Suppressor macrophage (primary cell): ENCODE data around the gene KIRREL1.
"Not testable (repeated sequence)": the region's sequence is repeated elsewhere in the genome, so short reads cannot be mapped to it uniquely, and the experiment has no call there.

ENCODE experiments used
- DNase-seq, 4 experiments: peaks; one replicate each; pipeline ENCODE4 v3.0.0-alpha.2; 2020 to 2022

Gene KIRREL1

DNA sequence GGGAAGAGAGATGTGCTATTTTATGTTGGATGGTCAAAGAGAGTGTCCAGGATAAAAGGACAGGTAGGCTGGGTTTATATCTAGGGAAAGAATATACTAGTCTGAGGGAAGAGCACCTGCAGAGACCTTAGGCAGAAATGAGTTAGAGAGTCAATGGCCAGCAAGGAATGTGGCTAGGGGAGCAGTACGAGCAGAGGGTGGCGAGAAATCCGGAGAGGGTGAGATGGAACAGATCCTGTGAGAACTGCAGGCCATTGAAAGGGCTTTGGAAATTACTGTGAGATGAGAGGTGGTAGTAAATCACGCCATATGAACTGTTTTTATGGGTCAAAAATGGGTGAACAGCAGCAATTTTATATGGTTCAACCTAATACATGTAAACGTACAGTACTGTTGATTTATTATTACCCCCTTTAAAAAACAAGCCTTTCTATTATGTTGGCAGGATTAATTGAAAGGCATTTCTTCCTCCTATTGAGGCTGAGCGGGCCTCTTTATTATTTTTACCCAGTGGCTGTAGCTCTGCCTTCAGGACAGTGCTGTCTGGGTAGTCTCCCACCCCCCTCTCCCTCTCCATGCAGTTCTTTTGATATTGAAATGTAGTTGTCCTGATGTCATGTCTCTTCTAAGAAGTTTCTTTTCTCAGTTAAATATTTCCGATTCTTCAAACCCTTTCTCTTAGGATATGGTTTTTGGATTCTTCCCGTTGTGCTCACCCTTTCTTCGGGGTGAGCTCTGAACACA lies 112.1 kb downstream of the KIRREL1 start:
- no peak for DNase-seq

DNA sequence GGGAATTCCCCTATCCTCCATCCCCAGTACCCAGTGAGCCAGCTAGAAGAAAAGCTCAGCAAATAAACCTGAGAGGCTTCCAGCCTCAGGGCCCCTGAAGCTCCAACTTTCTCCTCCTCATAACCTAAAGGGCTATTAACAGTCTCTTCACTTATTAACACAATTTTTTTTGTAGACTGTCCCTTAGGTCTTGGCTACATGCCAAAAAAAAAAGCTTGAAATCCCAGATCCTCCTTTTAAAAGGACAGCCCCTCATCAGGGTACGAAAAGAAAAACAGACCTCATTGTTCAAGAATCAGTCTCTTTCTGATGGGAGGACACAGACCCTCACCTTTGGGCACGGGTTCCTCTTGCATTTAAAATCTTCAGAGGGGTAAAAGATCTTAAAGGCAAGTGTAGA lies 114.5 kb downstream of the KIRREL1 start:
- no peak for DNase-seq

DNA sequence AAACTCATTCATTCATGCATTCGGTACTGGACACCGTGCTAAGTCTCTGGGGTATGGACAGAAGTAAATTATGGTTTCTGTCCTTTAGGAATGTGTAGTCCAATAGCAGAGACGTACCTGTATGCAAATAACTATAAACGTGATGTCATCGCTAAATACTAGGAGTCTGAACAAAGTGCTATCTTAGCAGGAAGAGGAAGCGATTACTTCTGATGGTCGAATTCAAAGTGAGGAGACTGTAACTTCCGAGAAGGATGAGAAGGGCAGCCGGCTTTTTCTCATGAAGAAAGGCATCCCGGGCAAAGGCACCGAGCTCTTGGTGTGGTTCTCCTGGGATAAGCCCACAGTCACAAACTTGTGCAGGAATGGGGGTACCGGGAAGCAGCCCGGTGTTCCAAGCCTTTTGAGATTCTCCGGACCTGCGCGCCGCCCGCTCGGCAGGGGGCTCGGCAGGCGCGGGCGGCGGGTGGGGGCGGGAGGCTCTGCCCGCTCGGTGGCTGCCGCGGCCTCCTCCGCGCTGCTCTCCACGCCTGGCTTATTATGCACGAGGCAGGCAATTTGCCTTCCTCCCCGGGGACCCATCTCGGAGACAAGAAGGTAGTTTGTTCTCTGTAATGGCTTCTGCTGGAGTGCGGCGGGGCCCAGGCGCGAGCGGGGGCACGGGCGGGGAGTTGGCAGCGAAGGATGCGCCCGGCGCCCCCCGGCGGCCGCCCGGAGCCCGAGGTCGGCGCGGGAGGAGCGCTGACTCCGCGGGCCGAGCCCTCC lies 119.7 kb downstream of the KIRREL1 start:
- DNase-seq, result peak; percentile 8 to 60 (median 32)

DNA sequence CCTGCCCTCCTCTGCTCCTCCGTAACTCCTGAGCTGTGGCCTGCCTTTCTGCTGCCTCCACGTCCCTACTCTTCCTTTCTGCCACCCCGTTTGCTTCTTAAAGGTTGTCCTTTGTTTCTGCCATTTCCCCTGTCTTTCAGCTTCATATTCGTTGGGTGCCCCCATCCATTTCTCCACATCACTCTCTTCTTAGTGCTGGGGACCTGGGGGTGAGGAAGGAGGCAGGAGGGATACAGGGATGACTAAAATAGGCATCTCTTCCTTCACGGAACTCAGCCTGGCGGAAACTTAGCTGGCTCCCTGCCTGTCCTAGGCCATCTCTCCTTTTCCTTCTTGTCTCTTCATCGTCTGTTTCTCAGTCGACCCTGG lies 120.3 kb downstream of the KIRREL1 start:
- no peak for DNase-seq

DNA sequence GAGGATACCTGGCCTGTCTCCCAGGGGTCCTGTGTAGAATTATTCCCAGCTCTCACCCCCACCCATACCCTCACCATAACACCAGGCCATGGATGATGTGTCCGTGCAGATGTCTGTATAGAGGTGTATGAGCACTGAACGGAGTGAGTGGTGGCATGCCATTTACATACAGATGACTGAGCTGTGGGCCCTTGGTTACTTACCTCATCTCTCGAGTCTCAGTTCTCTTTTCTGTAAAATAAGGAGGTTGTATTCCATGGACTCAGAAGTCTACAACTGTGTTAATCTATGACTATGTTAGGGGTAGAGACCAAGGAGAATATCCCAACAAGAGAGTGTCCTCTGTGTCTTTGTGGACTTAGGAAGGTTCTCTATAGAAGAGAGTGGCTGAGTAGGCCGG lies 121.7 kb downstream of the KIRREL1 start:
- peak; percentile 2 to 40 (median 20) for DNase-seq

DNA sequence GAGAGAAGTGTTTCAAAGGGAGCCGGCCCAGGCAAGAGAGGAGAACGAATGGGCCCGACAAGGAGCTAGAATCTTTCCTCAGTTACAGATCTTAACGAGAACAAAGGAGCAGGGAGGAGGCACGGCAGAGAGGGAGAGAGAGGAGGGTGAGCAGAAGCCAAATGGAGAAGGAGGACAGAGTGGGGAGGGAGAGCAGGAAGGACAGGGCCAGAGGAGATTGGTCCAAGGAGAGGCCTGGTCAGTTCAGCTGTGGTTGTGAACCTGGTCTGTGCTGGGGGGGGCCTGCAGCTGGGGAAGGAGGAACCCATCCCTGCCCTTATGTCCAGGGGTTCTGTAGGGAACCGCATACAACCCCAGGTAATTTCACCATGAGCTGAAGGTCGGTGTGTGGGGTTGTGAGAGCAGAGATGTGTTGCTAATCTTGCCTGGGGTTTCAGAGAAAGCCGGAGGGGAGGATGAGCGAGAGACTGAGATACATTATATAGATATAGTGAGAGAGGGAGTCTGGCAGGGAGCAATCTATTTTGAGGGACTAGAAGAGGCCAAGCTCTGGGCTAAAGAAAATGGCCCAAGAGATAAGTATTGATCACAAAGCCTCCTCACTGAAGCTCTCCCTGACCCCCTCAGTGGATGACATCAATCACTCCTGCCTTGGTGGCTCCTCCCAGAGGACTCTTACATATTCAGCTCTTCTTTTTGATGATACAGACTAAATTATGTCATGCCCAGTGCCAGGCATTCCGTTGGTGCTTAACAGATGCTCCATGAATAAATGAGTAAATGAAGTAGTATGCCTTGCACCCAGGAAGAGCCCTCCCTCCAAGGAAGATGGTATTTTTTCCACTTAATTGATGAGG lies 123.1 kb downstream of the KIRREL1 start:
- no peak for DNase-seq

DNA sequence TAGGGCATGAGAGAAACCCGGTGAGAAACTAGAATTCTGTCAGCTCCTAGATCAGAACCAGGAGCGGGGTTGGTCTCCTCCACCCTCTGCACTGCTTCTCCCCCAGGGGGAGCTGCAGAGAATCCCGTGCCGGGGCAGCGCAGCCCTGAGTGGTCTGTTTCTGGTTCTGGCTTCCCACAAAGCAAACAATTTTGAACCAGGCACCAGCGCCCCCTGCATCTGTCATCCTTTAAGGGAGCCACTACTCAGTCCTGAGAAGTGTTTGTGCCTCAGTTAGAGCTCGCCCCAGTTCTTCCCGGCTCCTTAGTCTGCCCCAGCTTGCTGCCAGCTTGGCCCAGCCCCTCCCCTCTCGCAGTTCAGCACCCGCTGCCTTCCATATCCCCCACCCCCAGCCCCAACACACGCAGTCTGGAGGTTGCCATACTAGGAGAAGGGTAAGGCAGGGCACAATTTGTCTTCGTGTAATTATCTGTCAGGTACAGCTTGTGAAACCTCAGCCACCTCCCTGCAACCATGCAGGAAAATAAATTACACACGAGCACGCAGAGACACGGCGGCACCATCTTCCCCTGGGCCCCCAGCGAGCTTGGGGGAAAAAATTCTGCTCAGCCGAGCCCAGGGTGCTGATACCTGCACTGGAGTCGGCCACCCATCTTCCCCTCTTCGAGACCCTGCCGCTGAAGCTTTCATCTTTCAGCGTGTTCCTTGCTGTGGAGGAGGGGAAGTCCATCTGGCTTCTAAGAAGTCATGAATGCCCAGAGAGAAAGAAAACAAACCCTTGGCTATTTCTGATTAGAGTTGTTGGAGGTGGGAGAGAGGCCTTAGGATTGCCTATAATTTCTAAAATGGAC lies 124.6 kb downstream of the KIRREL1 start:
- DNase-seq, result peak; percentile 54 to 77 (median 56)

DNA sequence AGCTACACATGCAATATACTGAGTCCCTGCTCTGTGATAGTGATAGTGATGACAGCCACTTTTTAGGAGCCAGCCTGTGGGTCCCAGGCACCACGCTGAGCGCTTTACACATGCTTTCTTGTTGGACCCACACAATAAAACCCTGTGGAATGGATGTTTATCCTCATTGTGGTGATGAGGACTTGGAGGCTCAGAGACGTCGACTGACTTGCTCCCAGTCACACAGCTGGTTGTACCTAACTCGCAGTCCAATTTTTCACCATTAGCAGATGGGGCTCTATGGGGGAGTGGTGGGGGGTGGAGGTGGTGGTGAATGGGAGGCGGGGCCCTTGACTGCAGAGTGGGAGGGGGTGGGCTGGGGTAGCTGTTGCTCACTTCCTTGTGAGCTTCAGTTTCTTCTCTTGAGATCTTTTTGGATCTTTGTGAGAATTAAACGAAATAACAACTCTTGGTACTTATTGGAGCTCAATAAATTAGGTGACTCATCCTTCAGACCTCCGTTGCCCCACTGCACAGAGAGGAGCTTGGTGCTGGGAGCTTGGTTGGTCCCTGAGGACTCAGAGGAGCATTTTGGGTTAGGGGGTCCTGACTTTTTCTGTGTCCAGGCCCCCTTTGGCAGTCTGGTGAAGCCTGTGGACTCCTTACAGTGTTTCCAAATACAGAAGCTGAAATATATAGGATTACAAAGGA lies 125.4 kb downstream of the KIRREL1 start:
- no peak for DNase-seq

DNA sequence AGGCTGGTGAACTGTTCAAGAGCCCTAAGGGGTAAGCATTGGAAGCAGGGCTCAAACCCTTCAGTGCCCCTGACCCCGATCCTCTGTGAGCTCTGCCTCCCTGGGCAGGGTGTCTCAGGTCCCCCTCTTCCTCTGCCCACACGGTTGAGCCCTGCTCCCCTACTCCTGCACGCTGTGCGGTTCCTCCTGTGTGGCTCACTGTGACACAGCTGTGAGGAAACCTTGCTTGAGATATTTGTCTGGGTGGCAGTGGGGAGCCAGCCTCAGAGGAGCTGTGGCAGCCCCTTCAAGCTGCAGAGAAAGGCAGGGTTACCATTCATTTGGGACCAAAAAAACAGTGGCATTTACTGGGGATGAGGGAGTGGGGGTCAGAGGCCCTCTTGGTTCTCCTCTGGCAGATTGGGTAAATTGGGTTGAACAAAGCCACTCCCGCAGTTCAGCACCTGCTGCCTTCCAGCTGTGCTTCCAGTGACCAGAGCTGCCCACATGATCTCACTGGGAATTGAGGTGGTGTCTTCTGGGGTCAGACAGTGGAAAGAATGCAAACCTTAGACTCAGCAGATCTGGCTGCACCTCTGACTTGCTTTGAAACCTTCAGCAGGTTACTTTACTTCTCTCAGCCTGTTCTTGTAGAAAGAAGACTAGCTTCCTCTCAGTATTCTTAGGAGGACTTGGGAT lies 126.7 kb downstream of the KIRREL1 start:
- DNase-seq, result no peak

DNA sequence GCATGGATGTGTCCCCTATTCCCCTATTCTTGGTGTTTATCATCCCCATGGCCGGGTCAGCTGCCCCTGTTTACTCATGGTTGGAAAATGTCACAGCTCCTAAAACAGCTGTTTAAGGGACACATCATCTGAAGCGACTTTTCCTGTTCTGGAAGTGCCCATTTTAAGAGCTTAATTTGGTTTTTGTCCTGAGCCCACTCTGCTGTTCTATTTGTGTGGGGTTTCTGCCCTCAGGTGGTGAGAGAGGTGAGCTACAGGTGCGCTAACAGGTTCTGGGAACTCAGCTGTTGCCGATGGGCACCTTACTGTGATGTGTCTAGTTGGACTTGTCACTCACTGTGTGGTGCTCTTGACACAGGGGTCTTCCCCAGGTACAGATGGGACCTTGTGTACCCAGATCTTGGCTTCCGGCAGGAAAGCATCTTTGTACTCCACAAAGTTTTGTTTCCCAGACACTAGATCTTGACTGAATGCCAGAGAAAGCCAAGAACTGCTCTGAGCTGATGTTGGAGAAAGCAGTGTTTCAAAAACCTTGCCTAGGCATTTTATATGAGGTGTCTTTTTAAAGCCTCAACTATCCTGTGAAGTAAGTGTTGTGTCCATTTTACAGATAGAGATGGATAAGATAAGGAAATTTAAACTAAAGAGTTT lies 128.3 kb downstream of the KIRREL1 start:
- no peak for DNase-seq

DNA sequence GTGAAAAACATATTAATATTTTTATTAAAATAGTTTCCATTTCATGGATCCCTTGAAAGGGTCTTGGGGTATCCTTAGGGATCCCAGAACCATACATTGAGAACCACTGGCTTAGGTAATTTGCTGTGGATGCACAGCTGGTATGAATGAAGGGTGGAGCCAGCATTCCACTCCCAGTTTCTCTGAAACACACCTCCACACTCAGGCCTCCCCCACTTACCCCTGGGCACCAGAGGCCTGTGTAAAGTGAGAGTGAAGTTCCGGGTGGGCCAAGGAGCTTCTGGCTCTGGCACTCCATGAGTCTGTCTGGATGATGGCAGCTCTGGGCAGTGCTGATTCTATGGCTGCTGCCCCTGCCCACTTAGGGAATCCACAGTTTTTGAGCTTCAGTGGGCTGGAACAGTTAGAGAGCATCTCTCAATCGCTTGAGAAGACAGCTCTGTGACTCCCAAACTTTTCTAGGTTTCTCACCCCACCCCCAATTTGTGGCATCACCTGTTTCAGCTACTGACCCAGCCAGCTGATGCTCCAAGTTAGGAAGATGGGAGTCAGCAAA lies 129.5 kb downstream of the KIRREL1 start:
- no peak for DNase-seq

DNA sequence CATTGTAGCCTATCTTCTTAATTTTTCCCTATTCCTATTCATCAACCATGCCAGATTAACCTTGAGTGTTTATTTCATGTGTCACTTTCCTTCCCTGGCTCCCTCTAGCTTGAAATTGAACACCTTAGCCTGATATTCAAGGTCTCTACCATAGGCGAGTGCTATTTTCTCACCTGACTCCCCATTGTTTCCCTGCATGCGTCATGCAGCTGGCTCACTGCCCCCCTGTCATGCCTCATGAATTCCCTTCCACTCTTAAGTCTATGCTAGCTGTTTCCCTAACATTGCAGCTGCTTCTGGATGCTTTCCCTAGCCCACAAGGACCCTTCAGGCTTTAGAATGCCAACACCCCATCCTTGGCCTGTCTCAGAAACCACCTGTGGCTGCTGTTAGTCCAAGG lies 130.6 kb downstream of the KIRREL1 start:
- DNase-seq, result no peak

DNA sequence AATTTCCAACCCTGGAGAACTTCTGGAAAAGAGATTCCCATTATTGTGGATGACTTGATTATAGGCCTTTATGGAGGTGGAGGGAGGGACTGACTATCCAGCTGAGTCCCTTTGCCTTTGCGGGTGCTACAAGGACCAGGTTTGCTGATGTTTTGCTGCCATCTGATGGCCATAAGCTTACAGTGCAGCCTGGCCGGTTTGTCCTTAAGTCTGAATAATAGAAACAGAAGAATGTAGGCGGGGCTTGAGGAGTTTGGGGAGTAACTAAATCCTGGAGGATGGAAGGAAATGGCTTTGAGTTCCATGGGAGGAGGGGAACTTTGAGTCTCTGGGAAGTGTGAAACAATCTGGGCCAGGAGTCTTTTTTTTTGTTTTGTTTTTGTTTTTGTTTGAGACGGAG lies 131.6 kb downstream of the KIRREL1 start:
- DNase-seq, result peak; percentile 88 to 93 (median 92)

DNA sequence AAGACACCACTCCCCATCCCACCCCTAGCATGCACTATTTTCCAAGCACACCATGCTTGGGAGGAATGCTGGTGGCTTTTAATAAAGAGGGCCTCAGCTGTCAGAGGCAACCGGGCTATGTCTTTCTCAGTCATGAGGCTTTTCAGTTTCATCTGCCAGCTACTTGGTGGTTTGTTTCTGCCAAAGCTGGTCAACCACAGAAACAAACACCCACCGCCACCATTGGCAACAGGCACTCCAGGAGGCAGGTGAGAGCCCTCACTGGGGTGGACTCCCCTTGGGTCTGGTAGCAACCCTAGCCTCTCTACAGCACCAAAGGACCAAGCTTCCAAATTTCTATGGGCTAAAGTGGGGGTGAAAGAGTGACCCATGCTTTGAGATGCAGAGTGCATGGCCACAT lies 133.0 kb downstream of the KIRREL1 start:
- no peak for DNase-seq

DNA sequence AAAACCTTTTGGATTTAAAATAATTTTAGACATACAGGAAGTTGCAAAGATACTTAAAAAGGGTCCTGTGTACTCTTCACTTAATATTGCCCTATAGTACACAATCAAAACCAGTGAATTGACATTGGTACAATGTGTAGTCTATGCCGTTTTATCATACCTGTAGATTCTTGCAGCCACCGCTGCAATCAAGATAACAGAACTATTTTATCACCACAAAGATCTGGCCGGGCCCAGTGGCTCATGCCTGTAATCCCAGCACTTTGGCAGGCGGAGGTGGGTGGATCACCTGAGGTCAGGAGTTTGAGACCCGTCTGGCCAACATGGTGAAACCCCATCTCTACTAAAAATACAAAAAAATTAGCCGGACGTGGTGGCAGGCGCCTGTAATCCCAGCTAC lies 135.1 kb downstream of the KIRREL1 start:
- DNase-seq, result not testable (repeated sequence)

DNA sequence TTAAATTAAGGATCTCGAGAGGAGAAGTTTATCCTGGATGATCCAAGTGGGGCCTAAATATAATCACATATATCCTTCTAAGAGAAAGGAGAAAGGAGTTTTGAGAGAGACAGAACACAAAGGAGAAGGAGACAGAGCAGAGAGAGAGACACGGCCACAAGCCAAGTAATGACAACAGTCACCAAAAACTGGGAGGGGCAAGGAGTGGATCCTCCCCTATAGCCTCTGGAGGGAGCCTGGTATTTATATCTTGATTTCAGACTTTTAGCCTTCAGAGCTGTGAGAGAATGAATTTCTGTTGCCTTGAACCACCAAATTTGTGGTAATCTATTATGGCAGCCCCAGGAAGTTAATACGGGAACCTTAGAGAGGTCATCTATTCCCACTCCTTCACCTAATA lies 137.8 kb downstream of the KIRREL1 start:
- no peak for DNase-seq

DNA sequence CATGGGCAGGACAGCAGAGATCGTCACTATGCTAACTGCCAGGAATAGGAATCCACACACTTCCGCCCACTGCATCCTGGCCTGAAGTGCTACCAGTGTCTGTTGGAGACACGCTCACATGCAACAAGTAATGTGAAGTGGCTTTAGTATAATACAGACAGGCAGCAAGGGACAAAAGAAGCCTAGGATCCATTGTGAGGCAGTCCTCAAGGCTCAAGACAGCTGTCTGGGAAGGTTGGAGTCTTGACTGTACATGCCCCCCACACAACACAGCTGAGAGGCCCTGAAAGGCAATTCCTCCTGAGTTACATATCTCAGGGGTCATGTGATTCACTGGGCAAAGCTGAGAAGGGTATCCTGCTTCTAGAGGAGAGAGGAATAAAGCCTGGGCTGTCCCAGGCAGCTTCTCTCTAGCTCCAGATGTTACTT lies 147.3 kb downstream of the KIRREL1 start:
- peak in 3 of 4 experiments; percentile 20 to 26 (median 21) for DNase-seq

DNA sequence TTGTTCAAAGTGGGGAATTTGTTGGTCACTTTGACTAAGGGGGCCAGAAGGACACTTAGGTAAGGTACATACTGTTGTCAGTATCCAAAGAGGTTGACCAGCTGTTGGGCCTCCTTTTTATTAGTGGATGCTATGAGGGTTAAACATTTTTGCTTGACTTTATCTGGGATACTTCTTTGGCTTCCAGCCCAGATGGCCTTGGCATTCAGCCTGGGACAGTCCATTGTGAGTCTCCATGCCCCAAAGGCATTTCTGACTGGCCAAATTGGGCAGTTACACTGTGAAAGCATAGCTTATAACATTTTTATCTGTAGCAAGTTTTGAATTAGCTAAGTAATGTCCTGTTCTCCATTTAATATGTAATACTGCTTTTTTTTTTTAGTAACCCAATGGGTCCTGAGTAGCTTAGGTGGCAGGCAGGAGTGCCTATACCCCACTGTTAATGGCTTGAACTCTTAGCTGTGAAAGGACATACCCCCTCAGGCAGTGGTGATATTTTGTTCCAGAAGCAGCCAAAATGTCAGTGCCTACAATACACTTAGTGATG lies 151.8 kb downstream of the KIRREL1 start:
- DNase-seq, result no peak

DNA sequence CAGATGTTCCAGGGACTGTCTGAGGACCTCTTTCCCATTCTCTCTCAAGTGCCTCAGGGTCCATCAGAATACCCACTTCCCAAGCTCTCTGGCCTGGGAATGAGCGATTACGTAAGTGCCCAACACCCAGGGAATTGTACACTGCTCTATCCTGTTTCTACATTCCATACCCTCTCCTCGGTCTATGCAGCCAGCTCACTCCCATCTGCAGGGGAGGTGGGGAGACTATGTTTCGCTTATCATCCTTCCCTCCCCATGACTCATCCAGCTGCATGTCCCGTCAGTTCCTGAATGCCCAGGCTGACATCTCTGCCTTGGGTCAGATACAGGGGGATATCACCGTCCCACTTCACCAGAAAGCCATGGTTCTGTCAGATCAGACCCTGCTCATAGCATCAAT lies 152.7 kb downstream of the KIRREL1 start:
- DNase-seq, result no peak

DNA sequence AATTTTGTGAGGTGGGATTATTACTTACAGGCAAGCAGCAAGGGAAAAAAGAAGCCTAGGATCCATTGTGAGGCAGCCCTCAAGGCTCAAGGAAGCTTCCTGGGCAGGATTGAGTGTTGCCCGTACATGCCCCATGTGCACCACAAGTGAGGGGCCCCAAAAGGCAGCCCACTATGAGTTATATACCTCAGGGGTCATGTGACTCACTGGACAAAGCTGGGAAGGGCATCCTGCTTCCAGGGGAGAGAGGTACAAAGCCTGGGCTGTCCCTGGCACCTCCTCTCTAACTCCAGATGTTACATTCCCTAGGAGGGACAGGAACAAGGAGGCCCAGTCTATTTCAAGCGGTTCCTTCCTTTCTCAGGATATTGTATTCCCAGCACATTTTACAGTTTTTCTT lies 153.3 kb downstream of the KIRREL1 start:
- no peak for DNase-seq
